Stimulated activated naive B cell treated with anti-CD40 and anti-IgM and Interleukin-4, amounts not matched to agents 10 μg/mL and 1 μg/mL and 100 μg/mL, for 72 hours (primary cell): ENCODE data around the gene GPR21.
A peak's percentile ranks its signal among the peaks of the same experiment; 100 is the strongest.

Source experiments
- ATAC-seq, 2 donors: fragments of 150-1000 bp; cut with Tn5 transposase; replicated peaks; 2 replicates each; pipeline ENCODE4 v1.10.0; 2021; ENCODE audit warnings: moderate library complexity in 1 of 2
- DNase-seq: peaks from one replicate; pipeline ENCODE4 v3.0.0; 2021
- H3K27ac Mint-ChIP-seq: one replicate; pipeline ENCODE4 v1.8.0; 2022; ENCODE audit warnings: mild to moderate bottlenecking, mixed read lengths
- H3K27me3 Mint-ChIP-seq, 2 donors: one replicate each; pipeline ENCODE4 v1.8.0; 2022; ENCODE audit warnings: mixed read lengths in 2 of 2
- H3K36me3 Mint-ChIP-seq, 2 donors: one replicate each; pipeline ENCODE4 v1.8.0; 2022; ENCODE audit warnings: mixed read lengths in 2 of 2, mild to moderate bottlenecking in 1 of 2
- H3K4me1 Mint-ChIP-seq, 2 donors: one replicate each; pipeline ENCODE4 v1.8.0; 2022; ENCODE audit warnings: mixed read lengths in 2 of 2, mild to moderate bottlenecking in 1 of 2
- H3K4me3 Mint-ChIP-seq, 2 donors: one replicate each; pipeline ENCODE4 v1.8.0; 2022; ENCODE audit warnings: mild to moderate bottlenecking in 2 of 2, mixed read lengths in 2 of 2, moderate library complexity in 1 of 2
- H3K9me3 Mint-ChIP-seq, 2 donors: one replicate each; pipeline ENCODE4 v1.8.0; 2022; ENCODE audit warnings: mixed read lengths in 2 of 2, mild to moderate bottlenecking in 1 of 2

GPR21 gene

GRCh38 chr9:123011878-123012528 lies 21.5 kb upstream of the GPR21 start:
- DNase-seq, result no peak
- H3K4me1 Mint-ChIP-seq, result no peaks in the 10 kb centered on the region
- no peak overlapping the region for H3K4me3 Mint-ChIP-seq
- H3K9me3 Mint-ChIP-seq, result no peaks in the 10 kb centered on the region
- H3K27ac Mint-ChIP-seq, result no peak overlapping the region
- peaks cover 41 to 44% of the 10 kb centered on the region in 2 donors for H3K36me3 Mint-ChIP-seq
- H3K27me3 Mint-ChIP-seq, result no peaks in the 10 kb centered on the region
- ATAC-seq, result no peak

- H3K36me3 Mint-ChIP-seq, result peaks cover 40 to 43% of the 10 kb centered on the region in 2 donors
- H3K27ac Mint-ChIP-seq, result no peak overlapping the region
- no peaks in the 10 kb centered on the region for H3K9me3 Mint-ChIP-seq
- no peaks in the 10 kb centered on the region for H3K27me3 Mint-ChIP-seq
- DNase-seq (no peak), ATAC-seq (no peak)
- H3K4me3 Mint-ChIP-seq, result no peak overlapping the region
- no peaks in the 10 kb centered on the region for H3K4me1 Mint-ChIP-seq
Observed at GRCh38 chr9:123016631-123017030, 16.8 kb upstream of the GPR21 start.

- no peak for ATAC-seq
- Mint-ChIP-seq H3K4me3 (no peak overlapping the region), H3K36me3 (peaks cover 18 to 31% of the 10 kb centered on the region in 2 donors), H3K9me3 (no peaks in the 10 kb centered on the region), H3K27ac (no peak overlapping the region), H3K27me3 (no peaks in the 10 kb centered on the region), H3K4me1 (no peaks in the 10 kb centered on the region)
- no peak for DNase-seq
Observed at GRCh38 chr9:123020796-123021195, 12.7 kb upstream of the GPR21 start.

GRCh38 chr9:123026425-123026824 lies 7.0 kb upstream of the GPR21 start:
- DNase-seq, result no peak
- Mint-ChIP-seq H3K27ac (no peak overlapping the region), H3K27me3 (no peaks in the 10 kb centered on the region), H3K36me3 (peaks cover 22 to 48% of the 10 kb centered on the region in 2 donors), H3K4me1 (peaks cover 4 to 23% of the 10 kb centered on the region in 2 donors), H3K9me3 (no peaks in the 10 kb centered on the region), H3K4me3 (no peak overlapping the region)
- ATAC-seq, result no peak

- no peaks in the 10 kb centered on the region for H3K9me3 Mint-ChIP-seq
- no peak for DNase-seq
- ATAC-seq, result peak; percentile 57
- no peak overlapping the region for H3K27ac Mint-ChIP-seq
- H3K4me1 Mint-ChIP-seq, result peaks cover 4 to 27% of the 10 kb centered on the region in 2 donors
- no peak overlapping the region for H3K4me3 Mint-ChIP-seq
- H3K27me3 Mint-ChIP-seq, result no peaks in the 10 kb centered on the region
- peaks cover 26 to 48% of the 10 kb centered on the region in 2 donors for H3K36me3 Mint-ChIP-seq
Observed at GRCh38 chr9:123027517-123027916, 6.0 kb upstream of the GPR21 start.

- peaks cover 7 to 33% of the 10 kb centered on the region in 2 donors for H3K4me1 Mint-ChIP-seq
- H3K9me3 Mint-ChIP-seq, result no peaks in the 10 kb centered on the region
- ATAC-seq (no peak), DNase-seq (no peak)
- no peaks in the 10 kb centered on the region for H3K27me3 Mint-ChIP-seq
- H3K27ac Mint-ChIP-seq, result no peak overlapping the region
- peaks cover 28 to 48% of the 10 kb centered on the region in 2 donors for H3K36me3 Mint-ChIP-seq
- no peak overlapping the region for H3K4me3 Mint-ChIP-seq
Observed at GRCh38 chr9:123028136-123028535, 5.3 kb upstream of the GPR21 start.

- Mint-ChIP-seq H3K27me3 (no peaks in the 10 kb centered on the region), H3K9me3 (no peaks in the 10 kb centered on the region), H3K4me1 (peaks cover 12 to 41% of the 10 kb centered on the region in 2 donors), H3K27ac (no peak overlapping the region), H3K36me3 (peaks cover 30 to 53% of the 10 kb centered on the region in 2 donors), H3K4me3 (no peak overlapping the region)
- DNase-seq (no peak), ATAC-seq (no peak)
Observed at GRCh38 chr9:123028973-123029372, 4.5 kb upstream of the GPR21 start.

- H3K36me3 Mint-ChIP-seq, result peaks cover 43 to 58% of the 10 kb centered on the region in 2 donors
Observed at GRCh38 chr9:123031963-123032362, 1.5 kb upstream of the GPR21 start.

GRCh38 chr9:123033864-123034601 lies 566 bp downstream of the GPR21 start:
- Mint-ChIP-seq H3K9me3 (no peaks in the 10 kb centered on the region), H3K4me3 (peak overlapping the region; percentile 63 to 64), H3K4me1 (peaks cover 31 to 63% of the 10 kb centered on the region in 2 donors), H3K27ac (peak overlapping the region; percentile 48), H3K27me3 (no peaks in the 10 kb centered on the region), H3K36me3 (peaks cover 35 to 49% of the 10 kb centered on the region in 2 donors)
- DNase-seq (no peak), ATAC-seq (peak; percentile 79 to 81)

More at GRCh38 chr9:123031963-123032362, 1.5 kb upstream of the GPR21 start:
- Mint-ChIP-seq H3K27ac (no peak overlapping the region), H3K4me3 (no peak overlapping the region), H3K9me3 (no peaks in the 10 kb centered on the region), H3K4me1 (peaks cover 32 to 60% of the 10 kb centered on the region in 2 donors), H3K27me3 (no peaks in the 10 kb centered on the region)
- ATAC-seq (no peak), DNase-seq (no peak)

GRCh38 chr9:123034881-123035510 lies 1.5 kb downstream of the GPR21 start:
- H3K9me3 Mint-ChIP-seq, result no peaks in the 10 kb centered on the region
- H3K4me1 Mint-ChIP-seq, result peaks cover 31 to 70% of the 10 kb centered on the region in 2 donors
- no peak for DNase-seq
- H3K27me3 Mint-ChIP-seq, result no peaks in the 10 kb centered on the region
- peaks cover 35 to 46% of the 10 kb centered on the region in 2 donors for H3K36me3 Mint-ChIP-seq
- ATAC-seq, result peak; percentile 45 to 48
- H3K27ac Mint-ChIP-seq, result peak overlapping the region; percentile 68
- H3K4me3 Mint-ChIP-seq, result peak overlapping the region; percentile 63 to 64

GRCh38 chr9:123035791-123036190 lies 2.3 kb downstream of the GPR21 start:
- Mint-ChIP-seq H3K4me1 (peaks cover 31 to 71% of the 10 kb centered on the region in 2 donors), H3K4me3 (peak overlapping the region in 1 of 2 donors; percentile 25), H3K27me3 (no peaks in the 10 kb centered on the region), H3K36me3 (peaks cover 35 to 48% of the 10 kb centered on the region in 2 donors), H3K9me3 (no peaks in the 10 kb centered on the region), H3K27ac (peak overlapping the region; percentile 25)
- no peak for ATAC-seq
- DNase-seq, result no peak

GRCh38 chr9:123036893-123037545 lies 3.6 kb downstream of the GPR21 start:
- ATAC-seq, result no peak
- Mint-ChIP-seq H3K27ac (peak overlapping the region; percentile 75), H3K27me3 (no peaks in the 10 kb centered on the region), H3K4me3 (peak overlapping the region; percentile 74 to 82), H3K9me3 (no peaks in the 10 kb centered on the region), H3K4me1 (peaks cover 31 to 71% of the 10 kb centered on the region in 2 donors), H3K36me3 (peaks cover 32 to 48% of the 10 kb centered on the region in 2 donors)
- no peak for DNase-seq

- Mint-ChIP-seq H3K27me3 (no peaks in the 10 kb centered on the region), H3K4me1 (peaks cover 15 to 59% of the 10 kb centered on the region in 2 donors), H3K27ac (no peak overlapping the region), H3K9me3 (peaks cover 4 to 6% of the 10 kb centered on the region in 2 donors), H3K4me3 (no peak overlapping the region), H3K36me3 (peaks cover 39 to 50% of the 10 kb centered on the region in 2 donors)
- DNase-seq (no peak), ATAC-seq (no peak)
Observed at GRCh38 chr9:123039617-123040219, 6.3 kb downstream of the GPR21 start.

GRCh38 chr9:123040801-123041200 lies 7.3 kb downstream of the GPR21 start:
- no peak for ATAC-seq
- Mint-ChIP-seq H3K4me3 (no peak overlapping the region), H3K9me3 (peaks cover 4 to 6% of the 10 kb centered on the region in 2 donors), H3K36me3 (peaks cover 31 to 40% of the 10 kb centered on the region in 2 donors), H3K4me1 (peaks cover 8 to 54% of the 10 kb centered on the region in 2 donors), H3K27ac (no peak overlapping the region), H3K27me3 (no peaks in the 10 kb centered on the region)
- no peak for DNase-seq
